ENCODE data around the gene TRAPPC3L.

The TRAPPC3L gene

GRCh38 chr6:116456106-116456505 lies 89.4 kb downstream of the TRAPPC3L start:
- no peak for TF ChIP-seq CTCF (IDR thresholded peaks at IDR 0.05; ENCODE audit: control insufficient read depth, extremely low read depth, insufficient read depth)
- DNase-seq (ENCODE audit: low read depth), result no peak
- H3K4me3 ChIP-seq (ENCODE audit: low read depth, low read length), result no peak overlapping the region

GRCh38 chr6:116452531-116452930 lies 93.0 kb downstream of the TRAPPC3L start:
- no peak for DNase-seq (ENCODE audit: low read depth)
- no peak overlapping the region for H3K4me3 ChIP-seq (ENCODE audit: low read depth, low read length)
- TF ChIP-seq CTCF (IDR thresholded peaks at IDR 0.05; ENCODE audit: control insufficient read depth, extremely low read depth, insufficient read depth), result no peak

GRCh38 chr6:116451916-116452315 lies 93.6 kb downstream of the TRAPPC3L start:
- no peak for DNase-seq (ENCODE audit: low read depth)
- H3K4me3 ChIP-seq (ENCODE audit: low read depth, low read length), result no peak overlapping the region
- TF ChIP-seq CTCF (IDR thresholded peaks at IDR 0.05; ENCODE audit: control insufficient read depth, extremely low read depth, insufficient read depth), result no peak

GRCh38 chr6:116450769-116451740 lies 94.4 kb downstream of the TRAPPC3L start:
- no peak for DNase-seq (ENCODE audit: low read depth)
- H3K4me3 ChIP-seq (ENCODE audit: low read depth, low read length), result no peak overlapping the region
- TF ChIP-seq CTCF (IDR thresholded peaks at IDR 0.05; ENCODE audit: control insufficient read depth, extremely low read depth, insufficient read depth), result no peak

- H3K4me3 ChIP-seq (ENCODE audit: low read depth, low read length), result no peak overlapping the region
- DNase-seq (ENCODE audit: low read depth), result no peak
- TF ChIP-seq CTCF (IDR thresholded peaks at IDR 0.05; ENCODE audit: control insufficient read depth, extremely low read depth, insufficient read depth), result no peak
These were observed 95.2 kb downstream of the TRAPPC3L start for GRCh38 chr6:116450185-116450710.

GRCh38 chr6:116449565-116449964 lies 95.9 kb downstream of the TRAPPC3L start:
- TF ChIP-seq CTCF (IDR thresholded peaks at IDR 0.05; ENCODE audit: control insufficient read depth, extremely low read depth, insufficient read depth), result no peak

More at GRCh38 chr6:116449565-116449964, 95.9 kb downstream of the TRAPPC3L start:
- no peak overlapping the region for H3K4me3 ChIP-seq (ENCODE audit: low read depth, low read length)
- DNase-seq (ENCODE audit: low read depth), result no peak
